ENCODE results near the gene GAGE13.
"Not testable (repeated sequence)": the region's sequence is repeated elsewhere in the genome, so short reads cannot be mapped to it uniquely, and the experiment has no call there.

DNA sequence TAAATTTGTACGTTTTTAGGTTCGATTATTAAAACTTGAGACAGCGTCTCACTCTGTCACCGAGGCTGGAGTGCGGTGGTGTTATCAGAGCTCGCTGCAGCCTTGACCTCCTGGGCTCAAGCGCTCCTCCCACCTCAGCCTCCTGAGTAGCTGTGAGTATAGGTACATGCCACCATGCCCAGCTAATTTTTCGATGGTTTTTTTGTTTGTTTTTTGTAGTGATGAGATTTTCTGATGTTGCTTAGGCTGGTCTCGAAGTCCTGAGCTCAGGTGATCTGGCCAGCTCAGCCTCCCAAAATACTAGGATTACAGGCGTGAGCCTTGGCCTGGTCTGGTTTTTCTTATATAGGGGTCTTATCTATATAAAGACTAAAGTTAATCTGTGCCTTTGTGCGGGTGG, 961 bp upstream of the GAGE13 start:
- not testable (repeated sequence) for TF ChIP-seq POLR2A (IDR thresholded peaks at IDR 0.05)
- TF ChIP-seq, protein P1, sequence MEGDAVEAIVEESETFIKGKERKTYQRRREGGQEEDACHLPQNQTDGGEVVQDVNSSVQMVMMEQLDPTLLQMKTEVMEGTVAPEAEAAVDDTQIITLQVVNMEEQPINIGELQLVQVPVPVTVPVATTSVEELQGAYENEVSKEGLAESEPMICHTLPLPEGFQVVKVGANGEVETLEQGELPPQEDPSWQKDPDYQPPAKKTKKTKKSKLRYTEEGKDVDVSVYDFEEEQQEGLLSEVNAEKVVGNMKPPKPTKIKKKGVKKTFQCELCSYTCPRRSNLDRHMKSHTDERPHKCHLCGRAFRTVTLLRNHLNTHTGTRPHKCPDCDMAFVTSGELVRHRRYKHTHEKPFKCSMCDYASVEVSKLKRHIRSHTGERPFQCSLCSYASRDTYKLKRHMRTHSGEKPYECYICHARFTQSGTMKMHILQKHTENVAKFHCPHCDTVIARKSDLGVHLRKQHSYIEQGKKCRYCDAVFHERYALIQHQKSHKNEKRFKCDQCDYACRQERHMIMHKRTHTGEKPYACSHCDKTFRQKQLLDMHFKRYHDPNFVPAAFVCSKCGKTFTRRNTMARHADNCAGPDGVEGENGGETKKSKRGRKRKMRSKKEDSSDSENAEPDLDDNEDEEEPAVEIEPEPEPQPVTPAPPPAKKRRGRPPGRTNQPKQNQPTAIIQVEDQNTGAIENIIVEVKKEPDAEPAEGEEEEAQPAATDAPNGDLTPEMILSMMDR (IDR thresholded peaks at IDR 0.05): not testable (repeated sequence)
